ENCODE results near the gene ABITRAM.

The ABITRAM gene

GRCh38 chr9:108934323-108934893, at the start of gene ABITRAM:
Gene ABITRAM (plus strand): TSS chr9:108934400. CDS start chr9:108934487, 87 bp downstream.
- TF ChIP-seq CREB1 (IDR thresholded peaks at IDR 0.05; ENCODE audit: low read depth) (no peak), TCF12 (IDR thresholded peaks at IDR 0.05; ENCODE audit: low read depth) (0 out of 2 replicates have a peak, but pooled peaks have one; percentile 8), TAF1 (IDR thresholded peaks at IDR 0.05; ENCODE audit: low read depth) (no peak; the same call in 1 of the 2 replicates), FOXM1 (IDR thresholded peaks at IDR 0.05; ENCODE audit: borderline replicate concordance, low read depth) (no peak), CEBPB (IDR thresholded peaks at IDR 0.05) (no peak), NFIC (IDR thresholded peaks at IDR 0.05) (no peak), RAD21 (IDR thresholded peaks at IDR 0.05; ENCODE audit: low read depth) (no peak), ZBTB7A (IDR thresholded peaks at IDR 0.05; ENCODE audit: low read depth) (peak; percentile 45; the same call in 1 of the 2 replicates), EP300 (IDR thresholded peaks at IDR 0.05; ENCODE audit: borderline replicate concordance) (0 out of 2 replicates have a peak, but pooled peaks have one; percentile 8), YY1 (IDR thresholded peaks at IDR 0.05; ENCODE audit: low read depth) (peak; percentile 69; the same call in 1 of the 2 replicates), TEAD4 (IDR thresholded peaks at IDR 0.05) (no peak), EGR1 (IDR thresholded peaks at IDR 0.05) (peak; percentile 78)
- TF ChIP-seq, protein P1, sequence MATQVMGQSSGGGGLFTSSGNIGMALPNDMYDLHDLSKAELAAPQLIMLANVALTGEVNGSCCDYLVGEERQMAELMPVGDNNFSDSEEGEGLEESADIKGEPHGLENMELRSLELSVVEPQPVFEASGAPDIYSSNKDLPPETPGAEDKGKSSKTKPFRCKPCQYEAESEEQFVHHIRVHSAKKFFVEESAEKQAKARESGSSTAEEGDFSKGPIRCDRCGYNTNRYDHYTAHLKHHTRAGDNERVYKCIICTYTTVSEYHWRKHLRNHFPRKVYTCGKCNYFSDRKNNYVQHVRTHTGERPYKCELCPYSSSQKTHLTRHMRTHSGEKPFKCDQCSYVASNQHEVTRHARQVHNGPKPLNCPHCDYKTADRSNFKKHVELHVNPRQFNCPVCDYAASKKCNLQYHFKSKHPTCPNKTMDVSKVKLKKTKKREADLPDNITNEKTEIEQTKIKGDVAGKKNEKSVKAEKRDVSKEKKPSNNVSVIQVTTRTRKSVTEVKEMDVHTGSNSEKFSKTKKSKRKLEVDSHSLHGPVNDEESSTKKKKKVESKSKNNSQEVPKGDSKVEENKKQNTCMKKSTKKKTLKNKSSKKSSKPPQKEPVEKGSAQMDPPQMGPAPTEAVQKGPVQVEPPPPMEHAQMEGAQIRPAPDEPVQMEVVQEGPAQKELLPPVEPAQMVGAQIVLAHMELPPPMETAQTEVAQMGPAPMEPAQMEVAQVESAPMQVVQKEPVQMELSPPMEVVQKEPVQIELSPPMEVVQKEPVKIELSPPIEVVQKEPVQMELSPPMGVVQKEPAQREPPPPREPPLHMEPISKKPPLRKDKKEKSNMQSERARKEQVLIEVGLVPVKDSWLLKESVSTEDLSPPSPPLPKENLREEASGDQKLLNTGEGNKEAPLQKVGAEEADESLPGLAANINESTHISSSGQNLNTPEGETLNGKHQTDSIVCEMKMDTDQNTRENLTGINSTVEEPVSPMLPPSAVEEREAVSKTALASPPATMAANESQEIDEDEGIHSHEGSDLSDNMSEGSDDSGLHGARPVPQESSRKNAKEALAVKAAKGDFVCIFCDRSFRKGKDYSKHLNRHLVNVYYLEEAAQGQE (IDR thresholded peaks at IDR 0.05; ENCODE audit: low read depth) = no peak
- TF ChIP-seq, protein P2, sequence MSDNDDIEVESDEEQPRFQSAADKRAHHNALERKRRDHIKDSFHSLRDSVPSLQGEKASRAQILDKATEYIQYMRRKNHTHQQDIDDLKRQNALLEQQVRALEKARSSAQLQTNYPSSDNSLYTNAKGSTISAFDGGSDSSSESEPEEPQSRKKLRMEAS (IDR thresholded peaks at IDR 0.05) = no peak
- TF ChIP-seq, protein P3, sequence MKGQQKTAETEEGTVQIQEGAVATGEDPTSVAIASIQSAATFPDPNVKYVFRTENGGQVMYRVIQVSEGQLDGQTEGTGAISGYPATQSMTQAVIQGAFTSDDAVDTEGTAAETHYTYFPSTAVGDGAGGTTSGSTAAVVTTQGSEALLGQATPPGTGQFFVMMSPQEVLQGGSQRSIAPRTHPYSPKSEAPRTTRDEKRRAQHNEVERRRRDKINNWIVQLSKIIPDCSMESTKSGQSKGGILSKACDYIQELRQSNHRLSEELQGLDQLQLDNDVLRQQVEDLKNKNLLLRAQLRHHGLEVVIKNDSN (IDR thresholded peaks at IDR 0.05) = no peak

- TF ChIP-seq, protein P3 (IDR thresholded peaks at IDR 0.05) = no peak
- TF ChIP-seq CREB1 (IDR thresholded peaks at IDR 0.05; ENCODE audit: low read depth) = no peak
- TF ChIP-seq ZBTB7A (IDR thresholded peaks at IDR 0.05; ENCODE audit: low read depth) = no peak
- no peak for TF ChIP-seq NFIC (IDR thresholded peaks at IDR 0.05)
- TF ChIP-seq CEBPB (IDR thresholded peaks at IDR 0.05) = no peak
- no peak for TF ChIP-seq YY1 (IDR thresholded peaks at IDR 0.05; ENCODE audit: low read depth)
- no peak for TF ChIP-seq FOXM1 (IDR thresholded peaks at IDR 0.05; ENCODE audit: borderline replicate concordance, low read depth)
- no peak for TF ChIP-seq EGR1 (IDR thresholded peaks at IDR 0.05)
- no peak for TF ChIP-seq EP300 (IDR thresholded peaks at IDR 0.05; ENCODE audit: borderline replicate concordance)
- no peak for TF ChIP-seq RAD21 (IDR thresholded peaks at IDR 0.05; ENCODE audit: low read depth)
- TF ChIP-seq, protein P1 (IDR thresholded peaks at IDR 0.05; ENCODE audit: low read depth) = no peak
- TF ChIP-seq, protein P2 (IDR thresholded peaks at IDR 0.05) = no peak
- no peak for TF ChIP-seq TCF12 (IDR thresholded peaks at IDR 0.05; ENCODE audit: low read depth)
These were observed 49.5 kb upstream of the ABITRAM start for GRCh38 chr9:108884701-108885100.

DNA sequence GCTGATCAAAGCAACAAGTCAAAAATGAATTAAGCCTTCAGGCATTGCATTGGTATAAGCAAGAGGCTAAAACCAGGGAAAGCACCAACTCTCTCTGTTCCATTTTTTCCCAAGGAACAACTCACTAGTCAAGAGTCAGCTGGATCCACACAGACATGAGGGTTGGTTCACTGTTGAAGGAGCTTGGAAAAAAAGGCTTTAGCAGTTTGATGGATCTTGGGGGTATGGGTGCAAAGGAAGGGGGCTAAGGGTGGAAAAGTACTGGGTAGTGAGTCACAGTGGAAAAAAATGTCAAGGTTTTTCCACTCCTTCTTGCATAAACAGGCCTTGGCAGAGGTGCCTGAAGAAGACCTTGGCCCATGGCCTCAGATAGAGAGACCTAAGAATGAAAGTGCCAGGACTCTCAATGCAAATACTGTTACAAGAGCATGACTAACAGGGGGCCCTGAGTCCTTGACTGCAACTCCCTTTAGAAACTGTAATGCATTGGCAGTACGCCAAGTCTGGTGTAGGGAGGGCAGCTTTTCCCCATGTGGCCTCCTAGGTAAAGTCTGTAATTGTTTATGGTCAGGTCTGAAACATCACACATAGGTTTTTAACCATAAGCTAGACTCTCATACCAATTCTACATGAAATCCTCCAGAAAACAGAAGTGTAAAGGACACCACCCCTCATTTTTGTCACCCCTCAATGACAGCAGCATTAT, 48.4 kb upstream of the ABITRAM start:
- TF ChIP-seq TCF12 (IDR thresholded peaks at IDR 0.05; ENCODE audit: low read depth) (no peak), NFIC (IDR thresholded peaks at IDR 0.05) (peak; percentile 77)

DNA sequence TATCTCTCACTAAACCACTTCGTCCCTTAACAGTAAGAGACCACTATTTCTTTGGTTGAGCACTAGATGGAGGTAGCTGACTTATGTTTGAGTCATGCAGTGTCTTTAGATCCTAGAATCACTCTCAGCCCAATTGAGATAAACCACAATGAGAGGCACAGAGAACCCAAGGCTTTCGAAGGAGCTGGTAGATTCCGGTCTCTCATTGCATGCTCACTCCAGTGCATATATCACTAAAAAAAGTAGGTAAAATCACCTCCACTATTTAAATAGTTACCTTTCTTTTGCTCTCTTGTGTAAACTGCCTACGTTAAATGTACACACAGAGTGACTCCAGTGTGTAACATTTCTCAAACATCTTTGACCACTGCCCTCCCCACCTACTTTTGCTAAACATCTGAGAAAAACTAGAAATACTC, 44.5 kb upstream of the ABITRAM start:
- TF ChIP-seq ZBTB7A (IDR thresholded peaks at IDR 0.05; ENCODE audit: low read depth) (no peak), RAD21 (IDR thresholded peaks at IDR 0.05; ENCODE audit: low read depth) (0 out of 2 replicates have a peak, but pooled peaks have one; percentile 18)

GRCh38 chr9:108894225-108894997, 39.8 kb upstream of the ABITRAM start:
- TF ChIP-seq EP300 (IDR thresholded peaks at IDR 0.05; ENCODE audit: borderline replicate concordance) (no peak), FOXM1 (IDR thresholded peaks at IDR 0.05; ENCODE audit: borderline replicate concordance, low read depth) (no peak), EGR1 (IDR thresholded peaks at IDR 0.05) (no peak), TCF12 (IDR thresholded peaks at IDR 0.05; ENCODE audit: low read depth) (no peak), YY1 (IDR thresholded peaks at IDR 0.05; ENCODE audit: low read depth) (no peak), CEBPB (IDR thresholded peaks at IDR 0.05) (no peak), RAD21 (IDR thresholded peaks at IDR 0.05; ENCODE audit: low read depth) (no peak), ZBTB7A (IDR thresholded peaks at IDR 0.05; ENCODE audit: low read depth) (no peak), NFIC (IDR thresholded peaks at IDR 0.05) (no peak), CREB1 (IDR thresholded peaks at IDR 0.05; ENCODE audit: low read depth) (no peak), TEAD4 (IDR thresholded peaks at IDR 0.05) (no peak), TAF1 (IDR thresholded peaks at IDR 0.05; ENCODE audit: low read depth) (no peak)
- TF ChIP-seq, protein P1 (IDR thresholded peaks at IDR 0.05; ENCODE audit: low read depth) = no peak
- TF ChIP-seq, protein P2 (IDR thresholded peaks at IDR 0.05) = no peak
- TF ChIP-seq, protein P3 (IDR thresholded peaks at IDR 0.05) = no peak
